ENCODE measurements around the gene CACNA1A.
"Not testable (repeated sequence)": the region's sequence is repeated elsewhere in the genome, so short reads cannot be mapped to it uniquely, and the experiment has no call there.

The CACNA1A gene

GRCh38 chr19:13198634-13199033 lies 307.6 kb downstream of the CACNA1A start:
- TF ChIP-seq, protein P1, sequence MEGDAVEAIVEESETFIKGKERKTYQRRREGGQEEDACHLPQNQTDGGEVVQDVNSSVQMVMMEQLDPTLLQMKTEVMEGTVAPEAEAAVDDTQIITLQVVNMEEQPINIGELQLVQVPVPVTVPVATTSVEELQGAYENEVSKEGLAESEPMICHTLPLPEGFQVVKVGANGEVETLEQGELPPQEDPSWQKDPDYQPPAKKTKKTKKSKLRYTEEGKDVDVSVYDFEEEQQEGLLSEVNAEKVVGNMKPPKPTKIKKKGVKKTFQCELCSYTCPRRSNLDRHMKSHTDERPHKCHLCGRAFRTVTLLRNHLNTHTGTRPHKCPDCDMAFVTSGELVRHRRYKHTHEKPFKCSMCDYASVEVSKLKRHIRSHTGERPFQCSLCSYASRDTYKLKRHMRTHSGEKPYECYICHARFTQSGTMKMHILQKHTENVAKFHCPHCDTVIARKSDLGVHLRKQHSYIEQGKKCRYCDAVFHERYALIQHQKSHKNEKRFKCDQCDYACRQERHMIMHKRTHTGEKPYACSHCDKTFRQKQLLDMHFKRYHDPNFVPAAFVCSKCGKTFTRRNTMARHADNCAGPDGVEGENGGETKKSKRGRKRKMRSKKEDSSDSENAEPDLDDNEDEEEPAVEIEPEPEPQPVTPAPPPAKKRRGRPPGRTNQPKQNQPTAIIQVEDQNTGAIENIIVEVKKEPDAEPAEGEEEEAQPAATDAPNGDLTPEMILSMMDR (IDR thresholded peaks at IDR 0.05; ENCODE audit: insufficient read depth, missing control alignments) = no peak
- FAIRE-seq (no peak), DNase-seq (ENCODE audit: insufficient read length, low spot score) (no peak)

DNA sequence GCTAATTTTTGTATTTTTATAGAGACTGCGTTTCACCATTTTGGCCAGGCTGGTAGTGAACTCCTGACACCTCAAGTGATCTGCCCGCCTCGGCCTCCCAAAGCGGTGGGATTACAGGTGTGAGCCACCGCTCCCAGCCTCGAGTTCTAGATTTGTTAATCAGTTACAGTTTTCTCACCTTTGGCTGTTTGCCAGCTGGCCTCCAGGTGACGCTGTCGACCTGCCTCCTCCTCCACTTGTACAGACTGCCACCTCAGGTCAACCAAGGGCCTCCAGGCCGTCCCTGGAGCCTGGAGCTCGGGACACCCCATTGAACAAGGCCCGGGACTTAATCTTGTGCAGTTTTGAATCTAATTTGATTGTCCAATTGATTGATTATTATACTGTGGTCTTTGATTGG lies 310.6 kb downstream of the CACNA1A start:
- no peak for FAIRE-seq
- DNase-seq (ENCODE audit: insufficient read length, low spot score) = no peak
- TF ChIP-seq, protein P1 (IDR thresholded peaks at IDR 0.05; ENCODE audit: insufficient read depth, missing control alignments) = no peak

- DNase-seq (ENCODE audit: insufficient read length, low spot score) = no peak
- TF ChIP-seq, protein P1 (IDR thresholded peaks at IDR 0.05; ENCODE audit: insufficient read depth, missing control alignments) = no peak
- no peak for FAIRE-seq
These were observed 315.3 kb downstream of the CACNA1A start for GRCh38 chr19:13190781-13191540.

GRCh38 chr19:13189600-13189999 lies 316.7 kb downstream of the CACNA1A start:
- FAIRE-seq (no peak), DNase-seq (ENCODE audit: insufficient read length, low spot score) (peak; percentile 1)
- TF ChIP-seq, protein P1 (IDR thresholded peaks at IDR 0.05; ENCODE audit: insufficient read depth, missing control alignments) = no peak

- FAIRE-seq = no peak
- TF ChIP-seq, protein P1 (IDR thresholded peaks at IDR 0.05; ENCODE audit: insufficient read depth, missing control alignments) = no peak
- DNase-seq (ENCODE audit: insufficient read length, low spot score) = no peak
These were observed 318.9 kb downstream of the CACNA1A start for GRCh38 chr19:13187419-13187818.

GRCh38 chr19:13186688-13187087 lies 319.6 kb downstream of the CACNA1A start:
- DNase-seq (ENCODE audit: insufficient read length, low spot score); FAIRE-seq: not testable (repeated sequence)

DNA sequence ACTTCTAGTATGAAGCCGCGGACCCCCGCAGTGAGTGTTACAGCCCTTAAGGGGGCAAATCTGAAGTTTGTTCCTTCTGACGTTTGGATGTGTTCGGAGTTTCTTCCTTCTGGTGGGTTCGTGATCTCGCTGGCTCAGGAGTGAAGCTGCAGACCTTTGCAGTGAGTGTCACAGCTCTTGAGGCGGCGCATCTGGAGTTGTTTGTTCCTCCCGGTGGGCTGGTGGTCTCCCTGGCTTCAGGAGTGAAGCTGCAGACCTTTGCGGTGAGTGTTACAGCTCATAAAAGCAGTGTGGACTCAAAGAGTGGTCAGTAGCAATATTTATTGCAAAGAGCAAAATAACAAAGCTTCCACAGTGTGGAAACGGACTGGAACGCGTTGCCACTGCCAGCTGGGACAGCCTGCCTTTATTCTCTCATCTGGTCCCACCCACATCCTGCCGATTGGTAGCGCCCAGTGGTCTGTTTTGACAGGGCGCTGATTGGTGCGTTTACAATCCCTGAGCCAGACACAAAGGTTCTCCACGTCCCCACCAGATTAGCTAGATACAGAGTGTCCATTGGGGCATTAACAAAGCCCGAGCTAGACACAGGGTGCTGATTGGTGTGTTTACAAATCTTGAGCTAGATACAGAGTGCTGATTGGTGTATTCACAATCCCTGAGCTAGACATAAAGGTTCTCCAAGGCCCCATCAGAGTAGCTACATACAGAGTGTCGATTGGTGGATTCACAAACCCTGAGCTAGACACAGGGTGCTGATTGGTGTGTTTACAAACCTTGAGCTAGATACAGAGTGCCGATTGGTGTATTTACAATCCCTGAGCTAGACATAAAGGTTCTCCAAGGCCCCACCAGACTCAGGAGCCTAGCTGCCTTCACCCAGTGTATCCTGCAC lies 320.3 kb downstream of the CACNA1A start:
- FAIRE-seq; DNase-seq (ENCODE audit: insufficient read length, low spot score): not testable (repeated sequence)

GRCh38 chr19:13184926-13185325 lies 321.4 kb downstream of the CACNA1A start:
- not testable (repeated sequence) for DNase-seq (ENCODE audit: insufficient read length, low spot score); FAIRE-seq

Measured in D721Med (cell line).